ENCODE data around the gene CDH22.

DNA sequence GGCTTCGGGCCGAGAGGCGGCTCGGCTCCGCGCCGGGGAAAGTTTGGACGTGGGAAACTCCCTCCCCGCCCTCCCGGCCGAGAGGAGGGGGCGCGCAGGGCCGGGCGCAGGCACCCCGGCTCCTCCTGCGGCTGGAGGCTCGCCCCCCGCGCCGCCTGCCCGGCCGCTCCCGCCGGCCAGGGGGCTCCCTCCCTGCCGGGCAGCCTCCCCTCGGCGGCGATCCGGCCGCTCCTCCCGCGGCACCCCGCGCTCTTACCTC is 370 bp downstream of the CDH22 start:
- TF ChIP-seq, protein P1, sequence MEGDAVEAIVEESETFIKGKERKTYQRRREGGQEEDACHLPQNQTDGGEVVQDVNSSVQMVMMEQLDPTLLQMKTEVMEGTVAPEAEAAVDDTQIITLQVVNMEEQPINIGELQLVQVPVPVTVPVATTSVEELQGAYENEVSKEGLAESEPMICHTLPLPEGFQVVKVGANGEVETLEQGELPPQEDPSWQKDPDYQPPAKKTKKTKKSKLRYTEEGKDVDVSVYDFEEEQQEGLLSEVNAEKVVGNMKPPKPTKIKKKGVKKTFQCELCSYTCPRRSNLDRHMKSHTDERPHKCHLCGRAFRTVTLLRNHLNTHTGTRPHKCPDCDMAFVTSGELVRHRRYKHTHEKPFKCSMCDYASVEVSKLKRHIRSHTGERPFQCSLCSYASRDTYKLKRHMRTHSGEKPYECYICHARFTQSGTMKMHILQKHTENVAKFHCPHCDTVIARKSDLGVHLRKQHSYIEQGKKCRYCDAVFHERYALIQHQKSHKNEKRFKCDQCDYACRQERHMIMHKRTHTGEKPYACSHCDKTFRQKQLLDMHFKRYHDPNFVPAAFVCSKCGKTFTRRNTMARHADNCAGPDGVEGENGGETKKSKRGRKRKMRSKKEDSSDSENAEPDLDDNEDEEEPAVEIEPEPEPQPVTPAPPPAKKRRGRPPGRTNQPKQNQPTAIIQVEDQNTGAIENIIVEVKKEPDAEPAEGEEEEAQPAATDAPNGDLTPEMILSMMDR (IDR thresholded peaks at IDR 0.05): no peak
- TF ChIP-seq POLR2A (IDR thresholded peaks at IDR 0.05): no peak

Measured in adrenal gland (tissue), 5 donors.